Thyroid gland (tissue), 4 donors: Measurements from ENCODE around the gene FAM20C.

Source experiments
- CTCF ChIP-seq, 6 experiments: fragments of 200-600 bp in 3 of 6; fragments of 450-650 bp in 3 of 6; sonication (generic) in 3 of 6; IDR thresholded peaks; one replicate each; pipeline ENCODE4 v1.5.1; 2016 to 2019; ENCODE audit warnings: antibody characterized with exemption in 6 of 6, mild to moderate bottlenecking in 2 of 6, inconsistent platforms in 1 of 6, moderate library complexity in 1 of 6
- POLR2A ChIP-seq, 2 donors: fragments of 450-650 bp; IDR thresholded peaks; one replicate each; pipeline ENCODE4 v1.6.1; 2017; ENCODE audit warnings: antibody characterized with exemption in 2 of 2, mild to moderate bottlenecking in 2 of 2, moderate library complexity in 1 of 2

GRCh38 chr7:143145-143751, 49.1 kb upstream of the FAM20C start:
- TF ChIP-seq POLR2A (IDR thresholded peaks at IDR 0.05) (no peak), CTCF (IDR thresholded peaks at IDR 0.05) (no peak)
